ENCODE data around the gene TARS3. TPM values are rescaled to one million over a fixed set of nuclear protein-coding genes. Genes with fewer than 3 reads are reported as not detected.

TARS3 gene
- total RNA-seq, 1 donor from 2014 or later = 13.0 TPM

DNA sequence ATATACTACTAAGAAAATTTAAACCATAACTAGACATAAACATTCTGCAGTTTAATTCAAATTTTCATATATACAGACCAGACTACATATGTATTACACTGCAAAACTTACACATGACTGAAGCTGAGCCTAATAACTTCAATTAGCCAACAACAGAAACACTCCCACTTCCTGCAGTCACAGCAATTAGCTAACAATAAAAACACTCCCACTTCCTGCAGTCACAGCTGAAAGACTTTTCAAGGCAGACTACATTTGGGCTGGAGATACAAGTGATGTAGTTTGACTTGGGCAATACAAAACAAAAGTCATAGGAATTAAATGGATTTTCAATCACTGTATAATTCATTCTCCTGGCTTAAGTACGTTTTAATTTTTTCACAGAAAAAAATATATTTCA, 82.4 kb downstream of the TARS3 start:
- peaks cover 23% of the 10 kb centered on the region for H3K4me1 Mint-ChIP-seq
- DNase-seq = no peak
- CTCF ChIA-PET = interaction anchor here (0.9 to 5.0 kb wide), 12 partner anchors 8 to 357 kb away, joined by 3 to 42 read pairs (median 6); partner anchors contain the start of genes SNRPA1 and TM2D3
- intact Hi-C loops (cut with micrococcal nuclease) = loop anchor here (1.0 to 2.0 kb wide), 4 partner anchors 9 to 353 kb away; no protein-coding TSS in a partner anchor
- TF ChIP-seq CTCF (IDR thresholded peaks at IDR 0.05) = no peak
- peak overlapping the region; percentile 54 for H3K27ac Mint-ChIP-seq
- H3K9me3 Mint-ChIP-seq = no peaks in the 10 kb centered on the region
- ATAC-seq (ENCODE audit: low read depth) = no peak
- H3K27me3 Mint-ChIP-seq = no peaks in the 10 kb centered on the region
- peaks cover 76% of the 10 kb centered on the region for H3K36me3 Mint-ChIP-seq (ENCODE audit: low read depth)
- no peak overlapping the region for H3K4me3 Mint-ChIP-seq
- POLR2A ChIA-PET = interaction anchor here (0.6 to 4.3 kb wide), 3 partner anchors 10 to 347 kb away, joined by 3 to 25 read pairs (median 3); partner anchors contain the start of genes SNRPA1 and TM2D3

GRCh38 chr15:101641129-101641764, 83.0 kb downstream of the TARS3 start:
- no peak overlapping the region for H3K4me3 Mint-ChIP-seq
- peak; percentile 56 for ATAC-seq (ENCODE audit: low read depth)
- intact Hi-C loops (cut with micrococcal nuclease) = loop anchor here (1.0 to 2.0 kb wide), 4 partner anchors 10 to 352 kb away; no protein-coding TSS in a partner anchor
- H3K36me3 Mint-ChIP-seq (ENCODE audit: low read depth) = peaks cover 76% of the 10 kb centered on the region
- DNase-seq = peak; percentile 55
- peak overlapping the region; percentile 76 for H3K27ac Mint-ChIP-seq
- ChIA-PET POLR2A (interaction anchor here (1.3 to 4.3 kb wide), 2 partner anchors 11 to 346 kb away, joined by 3 to 25 read pairs; partner anchors contain the start of genes SNRPA1 and TM2D3), CTCF (interaction anchor here (0.6 to 5.0 kb wide), 13 partner anchors 9 to 356 kb away, joined by 3 to 42 read pairs (median 5); partner anchors contain the start of genes SNRPA1 and TM2D3)
- peaks cover 23% of the 10 kb centered on the region for H3K4me1 Mint-ChIP-seq
- H3K27me3 Mint-ChIP-seq = no peaks in the 10 kb centered on the region
- peak; percentile 39 for TF ChIP-seq CTCF (IDR thresholded peaks at IDR 0.05)
- no peaks in the 10 kb centered on the region for H3K9me3 Mint-ChIP-seq

GRCh38 chr15:101639667-101640066, 84.6 kb downstream of the TARS3 start:
- Mint-ChIP-seq H3K9me3 (no peaks in the 10 kb centered on the region), H3K27ac (no peak overlapping the region), H3K36me3 (ENCODE audit: low read depth) (peaks cover 61% of the 10 kb centered on the region), H3K4me3 (no peak overlapping the region), H3K4me1 (peaks cover 23% of the 10 kb centered on the region), H3K27me3 (no peaks in the 10 kb centered on the region)
- intact Hi-C loops (cut with micrococcal nuclease) = loop anchor here (2.0 kb wide), 1 partner anchor 139 kb away; no protein-coding TSS in a partner anchor
- TF ChIP-seq CTCF (IDR thresholded peaks at IDR 0.05) = no peak
- ATAC-seq (ENCODE audit: low read depth) (no peak), DNase-seq (no peak)
- ChIA-PET CTCF (interaction anchor here (0.9 to 5.0 kb wide), 6 partner anchors 337 to 353 kb away, joined by 3 to 42 read pairs (median 6); partner anchors contain the start of gene SNRPA1), POLR2A (interaction anchor here (4.3 kb wide), 1 partner anchor 344 kb away, joined by 25 read pairs; the partner anchor contains the start of gene SNRPA1)

- TF ChIP-seq CTCF (IDR thresholded peaks at IDR 0.05) = no peak
- ChIA-PET POLR2A (no interaction called here), CTCF (interaction anchor here (0.5 kb wide), 1 partner anchor 333 kb away, joined by 3 read pairs; no protein-coding TSS in a partner anchor)
- DNase-seq = no peak
- H3K4me1 Mint-ChIP-seq = peaks cover 22% of the 10 kb centered on the region
- H3K9me3 Mint-ChIP-seq = no peaks in the 10 kb centered on the region
- peaks cover 55% of the 10 kb centered on the region for H3K36me3 Mint-ChIP-seq (ENCODE audit: low read depth)
- no peak overlapping the region for H3K27ac Mint-ChIP-seq
- no peak for ATAC-seq (ENCODE audit: low read depth)
- intact Hi-C loops (cut with micrococcal nuclease) = no loop called here
- no peaks in the 10 kb centered on the region for H3K27me3 Mint-ChIP-seq
- H3K4me3 Mint-ChIP-seq = no peak overlapping the region
Observed at GRCh38 chr15:101637919-101638318, 86.4 kb downstream of the TARS3 start.

GRCh38 chr15:101637516-101637915, 86.8 kb downstream of the TARS3 start:
- Mint-ChIP-seq H3K27me3 (no peaks in the 10 kb centered on the region), H3K9me3 (no peaks in the 10 kb centered on the region), H3K36me3 (ENCODE audit: low read depth) (peaks cover 56% of the 10 kb centered on the region), H3K4me1 (peaks cover 19% of the 10 kb centered on the region), H3K4me3 (no peak overlapping the region), H3K27ac (no peak overlapping the region)
- POLR2A ChIA-PET = no interaction called here
- CTCF ChIA-PET = no interaction called here
- intact Hi-C loops (cut with micrococcal nuclease) = no loop called here
- ATAC-seq (ENCODE audit: low read depth) = no peak
- TF ChIP-seq CTCF (IDR thresholded peaks at IDR 0.05) = no peak
- DNase-seq = no peak
